Parathyroid adenoma (tissue), 2 donors: Measurements from ENCODE around the gene TFPT.

Experiments used
- H2AFZ ChIP-seq: fragments of 300-600 bp; sonication (generic); one replicate; pipeline ENCODE4 v1.7.0; 2017; ENCODE audit warnings: antibody characterized with exemption, mild to moderate bottlenecking
- H3K27ac ChIP-seq: fragments of 300-600 bp; sonication (generic); one replicate; pipeline ENCODE4 v1.7.0; 2017
- H3K27me3 ChIP-seq: fragments of 300-600 bp; sonication (generic); one replicate; pipeline ENCODE4 v1.7.0; 2017; ENCODE audit warnings: low read length; ENCODE audit not compliant: control insufficient read depth, insufficient read depth
- H3K36me3 ChIP-seq: fragments of 300-600 bp; sonication (generic); one replicate; pipeline ENCODE4 v1.7.0; 2017; ENCODE audit warnings: low read length; ENCODE audit not compliant: control insufficient read depth, insufficient read depth
- H3K4me1 ChIP-seq: fragments of 300-600 bp; sonication (generic); one replicate; pipeline ENCODE4 v1.7.0; 2017; ENCODE audit warnings: control low read depth
- H3K4me2 ChIP-seq: fragments of 300-600 bp; sonication (generic); one replicate; pipeline ENCODE4 v1.7.0; 2017; ENCODE audit warnings: low read length
- H3K4me3 ChIP-seq: fragments of 300-600 bp; sonication (generic); one replicate; pipeline ENCODE4 v1.7.0; 2017; ENCODE audit warnings: low read depth, low read length
- H3K79me2 ChIP-seq: fragments of 300-600 bp; sonication (generic); one replicate; pipeline ENCODE4 v1.7.0; 2017; ENCODE audit warnings: control low read depth
- H3K9ac ChIP-seq: fragments of 300-600 bp; sonication (generic); one replicate; pipeline ENCODE4 v1.7.0; 2017; ENCODE audit warnings: mild to moderate bottlenecking
- H3K9me3 ChIP-seq: fragments of 300-600 bp; sonication (generic); one replicate; pipeline ENCODE4 v1.7.0; 2017; ENCODE audit warnings: low read length; ENCODE audit not compliant: control insufficient read depth
- TF ChIP-seq, protein P1 (sequence below): fragments of 300-600 bp; sonication (generic); IDR thresholded peaks from one replicate; pipeline ENCODE4 v1.7.0; 2017; ENCODE audit warnings: antibody characterized with exemption, mild to moderate bottlenecking
- donor health status: primary hyperparathyroidism.

Gene TFPT

DNA sequence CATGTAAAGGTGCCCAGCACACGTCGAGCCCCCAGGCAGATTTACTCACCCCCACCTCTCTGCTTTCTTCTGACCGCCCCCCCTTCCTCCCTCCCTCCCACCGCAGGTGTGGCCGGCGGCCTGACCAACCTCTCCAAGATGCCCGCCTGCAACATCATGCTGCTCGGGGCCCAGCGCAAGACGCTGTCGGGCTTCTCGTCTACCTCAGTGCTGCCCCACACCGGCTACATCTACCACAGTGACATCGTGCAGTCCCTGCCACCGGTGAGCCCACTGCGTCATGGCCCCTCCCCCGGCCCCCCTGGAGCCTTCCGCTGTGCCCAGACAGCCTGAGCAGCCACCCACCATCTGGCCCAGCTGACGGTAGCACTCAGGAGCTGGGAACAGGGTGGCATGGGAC lies 8.9 kb upstream of the TFPT start:
- no peaks in the 10 kb centered on the region for H3K4me1 ChIP-seq

DNA sequence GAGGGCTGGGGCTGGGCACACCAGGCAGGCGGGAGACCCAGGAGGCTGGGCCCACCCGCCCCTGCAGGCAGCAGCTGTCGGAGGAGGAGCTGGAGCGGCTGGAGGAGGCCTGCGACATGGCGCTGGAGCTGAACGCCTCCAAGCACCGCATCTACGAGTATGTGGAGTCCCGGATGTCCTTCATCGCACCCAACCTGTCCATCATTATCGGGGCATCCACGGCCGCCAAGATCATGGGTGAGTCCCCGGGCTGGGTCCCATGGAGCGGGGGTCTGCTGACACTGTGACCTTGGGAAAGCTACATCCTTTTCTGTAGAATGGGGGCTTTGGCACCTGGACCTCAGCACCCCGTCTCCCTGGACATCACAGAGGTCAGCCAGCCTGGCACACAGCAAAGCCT lies 8.2 kb upstream of the TFPT start:
- Histone ChIP-seq H3K9ac (no peak overlapping the region), H3K4me2 (no peak overlapping the region), H3K4me1 (no peaks in the 10 kb centered on the region), H3K27me3 (no peaks in the 10 kb centered on the region), H3K9me3 (no peaks in the 10 kb centered on the region), H3K36me3 (no peaks in the 10 kb centered on the region), H2AFZ (no peak overlapping the region), H3K4me3 (no peak overlapping the region), H3K79me2 (no peaks in the 10 kb centered on the region), H3K27ac (no peak overlapping the region)
- TF ChIP-seq, protein P1, sequence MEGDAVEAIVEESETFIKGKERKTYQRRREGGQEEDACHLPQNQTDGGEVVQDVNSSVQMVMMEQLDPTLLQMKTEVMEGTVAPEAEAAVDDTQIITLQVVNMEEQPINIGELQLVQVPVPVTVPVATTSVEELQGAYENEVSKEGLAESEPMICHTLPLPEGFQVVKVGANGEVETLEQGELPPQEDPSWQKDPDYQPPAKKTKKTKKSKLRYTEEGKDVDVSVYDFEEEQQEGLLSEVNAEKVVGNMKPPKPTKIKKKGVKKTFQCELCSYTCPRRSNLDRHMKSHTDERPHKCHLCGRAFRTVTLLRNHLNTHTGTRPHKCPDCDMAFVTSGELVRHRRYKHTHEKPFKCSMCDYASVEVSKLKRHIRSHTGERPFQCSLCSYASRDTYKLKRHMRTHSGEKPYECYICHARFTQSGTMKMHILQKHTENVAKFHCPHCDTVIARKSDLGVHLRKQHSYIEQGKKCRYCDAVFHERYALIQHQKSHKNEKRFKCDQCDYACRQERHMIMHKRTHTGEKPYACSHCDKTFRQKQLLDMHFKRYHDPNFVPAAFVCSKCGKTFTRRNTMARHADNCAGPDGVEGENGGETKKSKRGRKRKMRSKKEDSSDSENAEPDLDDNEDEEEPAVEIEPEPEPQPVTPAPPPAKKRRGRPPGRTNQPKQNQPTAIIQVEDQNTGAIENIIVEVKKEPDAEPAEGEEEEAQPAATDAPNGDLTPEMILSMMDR = no peak

More for the DNA sequence above, 8.9 kb upstream of the TFPT start:
- Histone ChIP-seq H3K9ac (no peak overlapping the region), H2AFZ (no peak overlapping the region), H3K4me2 (no peak overlapping the region), H3K9me3 (no peaks in the 10 kb centered on the region), H3K27me3 (no peaks in the 10 kb centered on the region), H3K79me2 (no peaks in the 10 kb centered on the region), H3K27ac (no peak overlapping the region), H3K4me3 (no peak overlapping the region), H3K36me3 (no peaks in the 10 kb centered on the region)
- TF ChIP-seq, protein P1 = no peak

DNA sequence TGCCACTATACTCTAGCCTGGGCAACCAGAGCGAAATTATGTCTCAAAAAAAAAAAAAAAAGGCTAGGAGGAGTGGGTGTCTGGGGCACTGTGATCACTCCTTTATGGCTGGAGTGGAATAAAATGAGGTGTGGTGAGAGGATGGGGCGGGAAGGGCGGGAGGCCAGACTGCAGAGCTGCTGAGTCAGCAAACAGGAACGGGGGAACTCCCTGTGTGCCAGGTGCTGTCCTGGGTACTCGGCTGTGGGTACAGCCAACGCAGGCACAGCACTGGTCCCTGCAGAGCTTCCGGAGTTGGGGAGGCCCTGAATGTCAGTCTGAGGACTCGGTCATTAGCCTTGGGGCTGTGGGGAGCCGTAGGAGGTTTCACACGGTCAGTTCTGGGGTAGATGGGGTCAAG lies 5.8 kb upstream of the TFPT start:
- TF ChIP-seq, protein P1 = no peak
- Histone ChIP-seq H3K36me3 (no peaks in the 10 kb centered on the region), H3K9me3 (no peaks in the 10 kb centered on the region)

DNA sequence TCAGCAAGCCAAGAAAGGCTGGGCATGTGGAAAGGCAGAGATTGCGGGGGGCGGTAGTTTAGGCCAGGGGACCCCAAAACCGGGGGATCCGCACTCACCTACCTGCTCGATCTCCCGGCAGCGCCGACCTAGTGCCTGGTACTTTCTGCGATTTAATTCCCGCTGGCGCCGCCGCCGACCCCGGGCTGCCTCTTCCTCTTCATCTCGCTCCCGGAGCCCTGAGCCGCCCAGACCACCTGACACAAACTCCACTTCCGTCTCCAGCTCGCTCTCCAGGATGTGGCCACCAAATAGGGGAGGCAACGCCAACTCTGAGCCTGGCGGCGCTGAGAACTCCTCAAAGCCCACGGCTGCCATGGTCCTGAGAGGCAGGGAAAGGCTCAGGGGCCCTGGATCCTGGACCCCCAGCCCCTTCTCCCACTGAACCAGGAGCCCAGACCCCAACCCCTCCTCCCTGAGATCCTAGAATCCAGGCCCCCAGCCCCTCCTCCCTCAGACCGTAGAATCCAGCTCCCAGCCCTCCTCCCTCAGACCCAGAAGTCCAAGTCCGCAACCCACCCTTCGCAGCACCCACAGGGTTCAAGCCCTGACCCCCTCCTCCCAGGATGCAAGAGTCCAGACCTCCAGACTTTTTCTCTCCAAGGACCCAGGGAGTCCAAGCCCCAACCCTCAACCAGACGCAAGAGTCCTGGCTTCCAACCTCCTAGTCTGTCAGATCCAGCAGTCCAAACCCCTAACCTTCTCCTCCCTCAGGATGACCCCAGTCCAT lies 933 bp downstream of the TFPT start:
- peaks cover 10% of the 10 kb centered on the region for H3K79me2 ChIP-seq
- peak overlapping the region; percentile 95 for H3K4me3 ChIP-seq
- H3K9me3 ChIP-seq = no peaks in the 10 kb centered on the region
- H3K27ac ChIP-seq = no peak overlapping the region
- H3K36me3 ChIP-seq = no peaks in the 10 kb centered on the region
- H3K9ac ChIP-seq = no peak overlapping the region
- H3K4me2 ChIP-seq = peak overlapping the region; percentile 86
- peak overlapping the region; percentile 76 for H2AFZ ChIP-seq
- TF ChIP-seq, protein P1 = no peak
- H3K4me1 ChIP-seq = peaks cover 6% of the 10 kb centered on the region
- H3K27me3 ChIP-seq = no peaks in the 10 kb centered on the region

More for the DNA sequence above, 5.8 kb upstream of the TFPT start:
- Histone ChIP-seq H3K4me3 (no peak overlapping the region), H3K27ac (no peak overlapping the region), H3K79me2 (peaks cover 4% of the 10 kb centered on the region), H3K27me3 (no peaks in the 10 kb centered on the region), H3K4me2 (no peak overlapping the region), H3K4me1 (peaks cover 4% of the 10 kb centered on the region), H3K9ac (no peak overlapping the region), H2AFZ (no peak overlapping the region)

DNA sequence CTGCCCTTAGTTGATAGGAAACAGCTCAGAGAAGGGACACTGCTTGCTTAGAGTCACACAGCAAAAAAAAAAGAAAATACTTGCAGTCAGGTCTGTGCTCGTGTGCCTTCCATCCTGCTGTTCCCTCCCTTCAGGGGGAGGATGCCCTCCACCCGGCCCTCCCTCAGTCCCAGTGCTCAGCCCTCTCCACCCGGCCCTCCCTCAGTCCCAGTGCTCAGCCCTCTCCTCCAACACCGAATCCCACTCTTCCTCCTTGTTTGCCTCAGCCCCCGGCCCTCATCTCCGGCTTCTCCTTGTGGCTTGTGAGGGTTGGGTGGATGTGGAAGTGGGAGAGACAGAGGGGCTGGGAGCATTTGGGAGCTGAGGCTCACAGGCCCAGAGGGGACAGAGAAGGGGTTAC lies 5.8 kb downstream of the TFPT start:
- TF ChIP-seq, protein P1 = no peak
- H2AFZ ChIP-seq = no peak overlapping the region
- no peak overlapping the region for H3K9ac ChIP-seq
- H3K4me2 ChIP-seq = no peak overlapping the region
- H3K36me3 ChIP-seq = no peaks in the 10 kb centered on the region
- H3K9me3 ChIP-seq = no peaks in the 10 kb centered on the region
- no peak overlapping the region for H3K4me3 ChIP-seq
- H3K4me1 ChIP-seq = no peaks in the 10 kb centered on the region
- H3K79me2 ChIP-seq = peaks cover 5% of the 10 kb centered on the region
- H3K27ac ChIP-seq = no peak overlapping the region
- no peaks in the 10 kb centered on the region for H3K27me3 ChIP-seq
